Activated naive CD8-positive, alpha-beta T cell treated with anti-CD3 and anti-CD28 coated beads, Interleukin-2, amount 50 U/mL, for 16 hours (primary cell): ENCODE data around the gene BTBD19.
"Not testable (repeated sequence)": the region's sequence is repeated elsewhere in the genome, so short reads cannot be mapped to it uniquely, and the experiment has no call there.

Experiments
- DNase-seq: peaks from one replicate; pipeline ENCODE4 v3.0.0-alpha.2; 2020; ENCODE audit warnings: low read depth, low spot score

BTBD19 gene

GRCh38 chr1:44808063-44808937 lies at the start of gene BTBD19:
TSS of gene BTBD19 (plus strand) at chr1:44808523. CDS start at chr1:44808821, 298 bp downstream.
- peak; percentile 42 for DNase-seq

GRCh38 chr1:44759077-44759476 lies 49.2 kb upstream of the BTBD19 start:
- no peak for DNase-seq

- no peak for DNase-seq
Observed at GRCh38 chr1:44760876-44761275, 47.4 kb upstream of the BTBD19 start.

GRCh38 chr1:44766421-44766820 lies 41.9 kb upstream of the BTBD19 start:
- not testable (repeated sequence) for DNase-seq

GRCh38 chr1:44775078-44775929 lies 33.0 kb upstream of the BTBD19 start, which contains the start of gene RPS8:
TSS of gene RPS8 (plus strand) at chr1:44775540. CDS start at chr1:44775597, 57 bp downstream.
- DNase-seq, result peak; percentile 85

- no peak for DNase-seq
Observed at GRCh38 chr1:44775930-44776729, 32.2 kb upstream of the BTBD19 start.

GRCh38 chr1:44776730-44777068 lies 31.6 kb upstream of the BTBD19 start:
- DNase-seq, result no peak

GRCh38 chr1:44777547-44777946 lies 30.8 kb upstream of the BTBD19 start:
- DNase-seq, result no peak

- no peak for DNase-seq
Observed at GRCh38 chr1:44777969-44778635, 30.2 kb upstream of the BTBD19 start.

GRCh38 chr1:44778705-44779576 lies 29.4 kb upstream of the BTBD19 start:
- DNase-seq, result no peak

- no peak for DNase-seq
Observed at GRCh38 chr1:44780583-44781121, 27.7 kb upstream of the BTBD19 start.

GRCh38 chr1:44783697-44784093 lies 24.6 kb upstream of the BTBD19 start:
- no peak for DNase-seq

- DNase-seq, result no peak
Observed at GRCh38 chr1:44784094-44785028, 24.0 kb upstream of the BTBD19 start.

- DNase-seq, result no peak
Observed at GRCh38 chr1:44785029-44785380, 23.3 kb upstream of the BTBD19 start.

- no peak for DNase-seq
Observed at GRCh38 chr1:44785501-44786137, 22.7 kb upstream of the BTBD19 start.

- DNase-seq, result peak; percentile 59
Observed at GRCh38 chr1:44786138-44786840, 22.0 kb upstream of the BTBD19 start.

- DNase-seq, result no peak
Observed at GRCh38 chr1:44786841-44787426, 21.4 kb upstream of the BTBD19 start.
